ENCODE measurements around the gene RNASE11. TPM values are rescaled to one million over a fixed set of nuclear protein-coding genes. Genes with fewer than 3 reads are reported as not detected.
A peak's percentile ranks its signal among the peaks of the same experiment; 100 is the strongest.

The RNASE11 gene
- total RNA-seq, 1 experiment from 2014 or later: not detected

- H3K79me1 ChIP-seq (ENCODE audit: insufficient read depth, low read depth, low read length, poor library complexity, severe bottlenecking): no peaks in the 10 kb centered on the region
- no peak overlapping the region for H2BK120ac ChIP-seq (ENCODE audit: low read depth, low read length, poor library complexity, severe bottlenecking)
- no peak overlapping the region for H2BK5ac ChIP-seq (ENCODE audit: insufficient read length, low read length)
- no peak overlapping the region for H3K14ac ChIP-seq (ENCODE audit: insufficient read depth, low read length)
- Mint-ChIP-seq H3K4me3 (peak overlapping the region; percentile 86 to 94), H3K4me1 (peaks cover 11 to 12% of the 10 kb centered on the region in 2 experiments), H3K36me3 (ENCODE audit: insufficient read depth in 1 of 3, low read depth in 3 of 3) (no peaks in the 10 kb centered on the region; a peak in 1 of 7 replicates), H3K27ac (peak overlapping the region in 2 of 3 experiments; percentile 62 to 72; a peak in 3 of 7 replicates), H3K27me3 (ENCODE audit: low read depth) (peaks cover 63% of the 10 kb centered on the region), H3K9me3 (peaks cover 4 to 8% of the 10 kb centered on the region in 2 experiments; a peak in 4 of 5 replicates)
- H3K18ac ChIP-seq (ENCODE audit: insufficient read length, low read depth, low read length): no peak overlapping the region
- TF ChIP-seq, protein P1, sequence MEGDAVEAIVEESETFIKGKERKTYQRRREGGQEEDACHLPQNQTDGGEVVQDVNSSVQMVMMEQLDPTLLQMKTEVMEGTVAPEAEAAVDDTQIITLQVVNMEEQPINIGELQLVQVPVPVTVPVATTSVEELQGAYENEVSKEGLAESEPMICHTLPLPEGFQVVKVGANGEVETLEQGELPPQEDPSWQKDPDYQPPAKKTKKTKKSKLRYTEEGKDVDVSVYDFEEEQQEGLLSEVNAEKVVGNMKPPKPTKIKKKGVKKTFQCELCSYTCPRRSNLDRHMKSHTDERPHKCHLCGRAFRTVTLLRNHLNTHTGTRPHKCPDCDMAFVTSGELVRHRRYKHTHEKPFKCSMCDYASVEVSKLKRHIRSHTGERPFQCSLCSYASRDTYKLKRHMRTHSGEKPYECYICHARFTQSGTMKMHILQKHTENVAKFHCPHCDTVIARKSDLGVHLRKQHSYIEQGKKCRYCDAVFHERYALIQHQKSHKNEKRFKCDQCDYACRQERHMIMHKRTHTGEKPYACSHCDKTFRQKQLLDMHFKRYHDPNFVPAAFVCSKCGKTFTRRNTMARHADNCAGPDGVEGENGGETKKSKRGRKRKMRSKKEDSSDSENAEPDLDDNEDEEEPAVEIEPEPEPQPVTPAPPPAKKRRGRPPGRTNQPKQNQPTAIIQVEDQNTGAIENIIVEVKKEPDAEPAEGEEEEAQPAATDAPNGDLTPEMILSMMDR (conservative IDR thresholded peaks at IDR 0.05): no peak; the same call in 2 of the 3 replicates
- H2BK20ac ChIP-seq (ENCODE audit: low read depth, low read length, poor library complexity, severe bottlenecking): no peak overlapping the region
- H3K4me1 ChIP-seq (ENCODE audit: insufficient read depth, low read length): no peaks in the 10 kb centered on the region
- H3K9me3 ChIP-seq (ENCODE audit: control insufficient read depth, low read depth, low read length): no peaks in the 10 kb centered on the region
- H2AFZ ChIP-seq (ENCODE audit: low read length): no peak overlapping the region
- H3K23ac ChIP-seq (ENCODE audit: insufficient read length, low read depth, low read length): no peak overlapping the region
- WGBS (ENCODE audit: extremely low coverage, insufficient read length, low lambda C conversion rate): no CpG with 5 or more reads among the region's 45 CpGs
- no peak overlapping the region for H3T11ph ChIP-seq (ENCODE audit: low read length)
- H3K27me3 ChIP-seq (ENCODE audit: insufficient read depth, low read length): no peaks in the 10 kb centered on the region; the same call in 1 of the 2 replicates
- H4K5ac ChIP-seq (ENCODE audit: insufficient read length, low read depth, low read length): no peak overlapping the region
- H2BK15ac ChIP-seq (ENCODE audit: low read depth, low read length): no peak overlapping the region
- H3K4ac ChIP-seq (ENCODE audit: low read depth, low read length): no peak overlapping the region
- peaks cover 29% of the 10 kb centered on the region for H3K23me2 ChIP-seq (ENCODE audit: insufficient read length, low read depth, low read length, poor library complexity, severe bottlenecking)
- H4K8ac ChIP-seq (replicated peaks; ENCODE audit: insufficient read length, low read depth, low read length): no peak overlapping the region
- H2BK12ac ChIP-seq (ENCODE audit: insufficient read length, low read depth, low read length): no peak overlapping the region
- peak overlapping the region; percentile 2 for H3K27ac ChIP-seq (ENCODE audit: insufficient read length, low read depth, low read length)
- H4K91ac ChIP-seq (ENCODE audit: insufficient read length, low read depth, low read length): no peak overlapping the region
- peak overlapping the region; percentile 5 for H3K9ac ChIP-seq (ENCODE audit: extremely low read depth, insufficient read length, low read length)
- no peak overlapping the region for H2AK5ac ChIP-seq (ENCODE audit: insufficient read length, low read length)
- H3K4me2 ChIP-seq (ENCODE audit: insufficient read depth, insufficient read length, low read length): peak overlapping the region; percentile 96
- no peaks in the 10 kb centered on the region for H4K20me1 ChIP-seq (ENCODE audit: control insufficient read depth, insufficient read depth, insufficient read length)
- H3K79me2 ChIP-seq (ENCODE audit: insufficient read depth, low read length): no peaks in the 10 kb centered on the region
- DNase-seq: peak; percentile 92
- no peak overlapping the region for H3K56ac ChIP-seq (ENCODE audit: insufficient read length, low read depth, low read length)
Measured at GRCh38 chr14:20632831-20633691, 45.3 kb upstream of the RNASE11 start.
